ENCODE data around the gene PIK3R2.
"Not testable (repeated sequence)": the region's sequence is repeated elsewhere in the genome, so short reads cannot be mapped to it uniquely, and the experiment has no call there.

Gene PIK3R2

DNA sequence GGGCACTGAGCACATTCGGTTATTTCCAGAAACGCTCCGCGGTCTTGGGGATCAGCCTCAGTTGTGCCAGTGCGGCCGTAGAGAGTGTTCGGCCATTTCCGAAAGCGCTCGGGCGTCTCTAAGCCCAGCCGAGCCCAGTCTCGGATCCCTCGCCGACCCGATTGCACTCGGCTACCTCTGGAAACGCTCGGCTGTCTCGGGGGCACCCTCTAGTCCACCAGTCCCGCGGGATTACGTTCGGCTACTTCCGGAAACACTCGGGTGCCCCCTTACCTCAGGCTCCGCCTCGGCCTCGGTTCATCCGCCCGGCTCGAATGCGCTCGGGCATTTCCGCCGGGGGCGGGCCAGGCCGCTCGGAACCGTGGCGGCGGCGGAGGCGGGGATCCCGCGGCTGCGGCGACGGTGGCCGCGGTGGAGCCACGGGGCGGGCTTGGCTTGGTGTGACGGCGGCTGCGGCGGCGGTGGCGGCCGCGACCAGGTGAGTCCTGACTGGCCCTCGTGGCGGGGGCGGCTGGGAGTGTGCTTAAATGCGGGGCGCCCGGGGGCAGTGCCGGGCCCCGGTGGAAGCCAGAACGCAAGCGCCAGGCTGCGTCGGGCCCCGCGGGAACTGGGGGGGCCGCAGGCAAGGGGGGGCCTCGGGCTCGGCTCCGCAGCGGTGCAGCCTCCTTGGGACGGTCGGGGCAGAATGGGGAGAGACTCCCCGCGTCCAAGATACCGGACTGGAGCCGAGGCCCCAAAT is at the start of gene PIK3R2:
Gene PIK3R2 (plus strand): TSS at position 347 of the 739 bp plus-strand sequence. CDS start 2,717 bp downstream, outside the sequence.
- Histone ChIP-seq H3K9ac (ENCODE audit: low read length) (peak within 1 kb of the TSS; percentile 85), H3K79me2 (ENCODE audit: insufficient read depth, low read length) (no peaks in the 10 kb centered on the region), H4K20me1 (ENCODE audit: insufficient read depth, low read length) (no peaks in the 10 kb centered on the region), H3F3A (ENCODE audit: insufficient read depth, low read length) (no peaks in the 10 kb centered on the region), H3K9me3 (ENCODE audit: low read length) (no peaks in the 10 kb centered on the region), H2AFZ (ENCODE audit: low read length) (no peak within 1 kb of the TSS), H3K4me1 (ENCODE audit: insufficient read depth, low read length, severe bottlenecking) (peaks cover 43% of the 10 kb centered on the region), H3K4me3 (ENCODE audit: low read depth, low read length, poor library complexity, severe bottlenecking) (peak within 1 kb of the TSS; percentile 93), H3K9me2 (ENCODE audit: low read depth, low read length) (no peaks in the 10 kb centered on the region), H3K4me2 (ENCODE audit: low read length) (peak within 1 kb of the TSS; percentile 77), H3K36me3 (ENCODE audit: insufficient read depth, low read length) (peaks cover 17% of the 10 kb centered on the region; the same call in 1 of the 2 replicates), H3K27me3 (ENCODE audit: insufficient read depth, low read length) (no peaks in the 10 kb centered on the region), H3K27ac (ENCODE audit: low read depth, low read length, poor library complexity, severe bottlenecking) (peak within 1 kb of the TSS; percentile 93)
- TF ChIP-seq, protein P1, sequence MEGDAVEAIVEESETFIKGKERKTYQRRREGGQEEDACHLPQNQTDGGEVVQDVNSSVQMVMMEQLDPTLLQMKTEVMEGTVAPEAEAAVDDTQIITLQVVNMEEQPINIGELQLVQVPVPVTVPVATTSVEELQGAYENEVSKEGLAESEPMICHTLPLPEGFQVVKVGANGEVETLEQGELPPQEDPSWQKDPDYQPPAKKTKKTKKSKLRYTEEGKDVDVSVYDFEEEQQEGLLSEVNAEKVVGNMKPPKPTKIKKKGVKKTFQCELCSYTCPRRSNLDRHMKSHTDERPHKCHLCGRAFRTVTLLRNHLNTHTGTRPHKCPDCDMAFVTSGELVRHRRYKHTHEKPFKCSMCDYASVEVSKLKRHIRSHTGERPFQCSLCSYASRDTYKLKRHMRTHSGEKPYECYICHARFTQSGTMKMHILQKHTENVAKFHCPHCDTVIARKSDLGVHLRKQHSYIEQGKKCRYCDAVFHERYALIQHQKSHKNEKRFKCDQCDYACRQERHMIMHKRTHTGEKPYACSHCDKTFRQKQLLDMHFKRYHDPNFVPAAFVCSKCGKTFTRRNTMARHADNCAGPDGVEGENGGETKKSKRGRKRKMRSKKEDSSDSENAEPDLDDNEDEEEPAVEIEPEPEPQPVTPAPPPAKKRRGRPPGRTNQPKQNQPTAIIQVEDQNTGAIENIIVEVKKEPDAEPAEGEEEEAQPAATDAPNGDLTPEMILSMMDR (IDR thresholded peaks at IDR 0.05; ENCODE audit: low read length), result no peak
- no peak for TF ChIP-seq EZH2 (IDR thresholded peaks at IDR 0.05; ENCODE audit: borderline replicate concordance, low read length)

DNA sequence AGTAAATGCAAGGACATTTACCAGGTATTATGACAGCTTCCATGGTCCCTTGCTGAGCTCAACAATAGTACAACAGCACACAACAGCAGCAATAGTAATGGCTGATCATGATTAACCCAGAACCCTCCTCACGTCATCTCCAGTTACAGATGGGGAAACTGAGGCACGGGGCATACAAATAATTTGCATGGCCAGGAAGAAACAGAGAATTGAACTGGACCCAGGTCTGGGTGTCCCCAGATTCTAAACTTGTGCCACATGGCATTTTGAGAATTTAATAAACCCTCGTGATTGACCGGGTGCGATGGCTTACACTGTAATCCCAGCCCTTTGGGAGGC is 48.2 kb upstream of the PIK3R2 start:
- Histone ChIP-seq H3K27ac (ENCODE audit: low read depth, low read length, poor library complexity, severe bottlenecking) (peak overlapping the region; percentile 73), H3K4me3 (ENCODE audit: low read depth, low read length, poor library complexity, severe bottlenecking) (peak overlapping the region; percentile 40), H3K79me2 (ENCODE audit: insufficient read depth, low read length) (no peaks in the 10 kb centered on the region), H3F3A (ENCODE audit: insufficient read depth, low read length) (peaks cover 9% of the 10 kb centered on the region; the same call in 1 of the 2 replicates), H4K20me1 (ENCODE audit: insufficient read depth, low read length) (no peaks in the 10 kb centered on the region), H3K27me3 (ENCODE audit: insufficient read depth, low read length) (no peaks in the 10 kb centered on the region), H3K4me1 (ENCODE audit: insufficient read depth, low read length, severe bottlenecking) (peaks cover 61% of the 10 kb centered on the region), H3K36me3 (ENCODE audit: insufficient read depth, low read length) (0 out of 2 replicates have a peak, but pooled peaks cover 4% of the 10 kb centered on the region), H2AFZ (ENCODE audit: low read length) (no peak overlapping the region), H3K9me2 (ENCODE audit: low read depth, low read length) (no peaks in the 10 kb centered on the region), H3K9ac (ENCODE audit: low read length) (peak overlapping the region; percentile 4; the same call in 1 of the 2 replicates), H3K4me2 (ENCODE audit: low read length) (peak overlapping the region; percentile 51), H3K9me3 (ENCODE audit: low read length) (no peaks in the 10 kb centered on the region)
- TF ChIP-seq EZH2 (IDR thresholded peaks at IDR 0.05; ENCODE audit: borderline replicate concordance, low read length), result no peak
- TF ChIP-seq, protein P1 (IDR thresholded peaks at IDR 0.05; ENCODE audit: low read length), result no peak

DNA sequence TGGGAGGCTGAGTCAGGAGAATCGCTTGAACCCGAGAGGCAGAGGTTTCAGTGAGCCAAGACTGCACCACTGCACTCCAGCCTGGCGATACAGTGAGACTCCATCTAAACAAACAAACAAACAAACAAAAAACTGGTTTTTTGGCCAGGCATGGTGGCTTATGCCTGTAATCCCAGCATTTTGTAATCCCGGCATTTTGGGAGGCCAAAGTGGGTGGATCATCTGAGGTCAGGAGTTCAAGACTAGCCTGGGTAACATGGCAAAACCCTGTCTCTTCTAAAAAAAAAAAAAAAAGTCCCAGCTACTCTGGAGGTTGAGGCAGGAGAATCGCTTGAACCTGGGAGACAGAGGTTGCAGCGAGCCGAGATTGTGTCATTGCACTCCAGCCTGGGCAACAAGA is 47.7 kb upstream of the PIK3R2 start:
- not testable (repeated sequence) for H3K4me2 ChIP-seq (ENCODE audit: low read length); H3K27me3 ChIP-seq (ENCODE audit: insufficient read depth, low read length)
- H3K4me1 ChIP-seq (ENCODE audit: insufficient read depth, low read length, severe bottlenecking), result peaks cover 62% of the 10 kb centered on the region

GRCh38 chr19:18107235-18107634 is 45.7 kb upstream of the PIK3R2 start:
- Histone ChIP-seq H3K79me2 (ENCODE audit: insufficient read depth, low read length) (no peaks in the 10 kb centered on the region), H3K4me2 (ENCODE audit: low read length) (no peak overlapping the region), H2AFZ (ENCODE audit: low read length) (no peak overlapping the region), H3F3A (ENCODE audit: insufficient read depth, low read length) (peaks cover 9% of the 10 kb centered on the region; the same call in 1 of the 2 replicates), H3K9me2 (ENCODE audit: low read depth, low read length) (no peaks in the 10 kb centered on the region), H3K36me3 (ENCODE audit: insufficient read depth, low read length) (peaks cover 12% of the 10 kb centered on the region; the same call in 1 of the 2 replicates), H3K9me3 (ENCODE audit: low read length) (no peaks in the 10 kb centered on the region), H3K27ac (ENCODE audit: low read depth, low read length, poor library complexity, severe bottlenecking) (peak overlapping the region; percentile 60), H4K20me1 (ENCODE audit: insufficient read depth, low read length) (no peaks in the 10 kb centered on the region), H3K4me1 (ENCODE audit: insufficient read depth, low read length, severe bottlenecking) (peaks cover 63% of the 10 kb centered on the region), H3K9ac (ENCODE audit: low read length) (no peak overlapping the region; the same call in 1 of the 2 replicates), H3K27me3 (ENCODE audit: insufficient read depth, low read length) (no peaks in the 10 kb centered on the region), H3K4me3 (ENCODE audit: low read depth, low read length, poor library complexity, severe bottlenecking) (no peak overlapping the region)
- TF ChIP-seq EZH2 (IDR thresholded peaks at IDR 0.05; ENCODE audit: borderline replicate concordance, low read length), result no peak
- TF ChIP-seq, protein P1 (IDR thresholded peaks at IDR 0.05; ENCODE audit: low read length), result no peak

More for the DNA sequence above, 47.7 kb upstream of the PIK3R2 start:
- H3K4me3 ChIP-seq (ENCODE audit: low read depth, low read length, poor library complexity, severe bottlenecking); H4K20me1 ChIP-seq (ENCODE audit: insufficient read depth, low read length); H3K9me3 ChIP-seq (ENCODE audit: low read length); H3F3A ChIP-seq (ENCODE audit: insufficient read depth, low read length); H3K79me2 ChIP-seq (ENCODE audit: insufficient read depth, low read length); H3K9me2 ChIP-seq (ENCODE audit: low read depth, low read length); H3K9ac ChIP-seq (ENCODE audit: low read length); H3K36me3 ChIP-seq (ENCODE audit: insufficient read depth, low read length); H2AFZ ChIP-seq (ENCODE audit: low read length): not testable (repeated sequence)
- peak overlapping the region; percentile 73 for H3K27ac ChIP-seq (ENCODE audit: low read depth, low read length, poor library complexity, severe bottlenecking)

Data from OCI-LY1 (cell line).